GM12875 (cell line): Measurements from ENCODE around the gene RACGAP1.

ENCODE experiments used
- H3K4me3 ChIP-seq: one replicate; pipeline ENCODE4 v1.5.1; 2011; ENCODE audit warnings: low read depth, low read length, control low read depth
- TF ChIP-seq, protein P1 (sequence below): IDR thresholded peaks from 2 replicates; pipeline ENCODE4 v1.5.1; 2011; ENCODE audit warnings: low read depth, mild to moderate bottlenecking, control low read depth, inconsistent platforms, low read length, moderate library complexity, borderline replicate concordance; ENCODE audit not compliant: insufficient read depth

RACGAP1 gene

DNA sequence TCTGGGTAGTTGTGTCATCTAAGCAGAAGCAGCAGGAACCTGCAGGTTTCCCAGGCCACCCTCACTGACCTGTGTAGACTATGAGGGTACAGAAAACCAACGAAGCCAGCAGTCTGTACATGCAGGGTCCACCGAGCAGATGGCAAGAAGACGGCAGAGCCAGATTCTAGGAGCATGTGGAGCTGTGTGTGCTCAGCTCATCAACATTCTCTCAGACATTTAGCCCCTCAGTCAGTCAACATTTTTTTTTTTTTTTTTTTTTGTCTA is 24.8 kb upstream of the RACGAP1 start:
- TF ChIP-seq, protein P1, sequence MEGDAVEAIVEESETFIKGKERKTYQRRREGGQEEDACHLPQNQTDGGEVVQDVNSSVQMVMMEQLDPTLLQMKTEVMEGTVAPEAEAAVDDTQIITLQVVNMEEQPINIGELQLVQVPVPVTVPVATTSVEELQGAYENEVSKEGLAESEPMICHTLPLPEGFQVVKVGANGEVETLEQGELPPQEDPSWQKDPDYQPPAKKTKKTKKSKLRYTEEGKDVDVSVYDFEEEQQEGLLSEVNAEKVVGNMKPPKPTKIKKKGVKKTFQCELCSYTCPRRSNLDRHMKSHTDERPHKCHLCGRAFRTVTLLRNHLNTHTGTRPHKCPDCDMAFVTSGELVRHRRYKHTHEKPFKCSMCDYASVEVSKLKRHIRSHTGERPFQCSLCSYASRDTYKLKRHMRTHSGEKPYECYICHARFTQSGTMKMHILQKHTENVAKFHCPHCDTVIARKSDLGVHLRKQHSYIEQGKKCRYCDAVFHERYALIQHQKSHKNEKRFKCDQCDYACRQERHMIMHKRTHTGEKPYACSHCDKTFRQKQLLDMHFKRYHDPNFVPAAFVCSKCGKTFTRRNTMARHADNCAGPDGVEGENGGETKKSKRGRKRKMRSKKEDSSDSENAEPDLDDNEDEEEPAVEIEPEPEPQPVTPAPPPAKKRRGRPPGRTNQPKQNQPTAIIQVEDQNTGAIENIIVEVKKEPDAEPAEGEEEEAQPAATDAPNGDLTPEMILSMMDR, result no peak
- H3K4me3 ChIP-seq, result no peak overlapping the region

DNA sequence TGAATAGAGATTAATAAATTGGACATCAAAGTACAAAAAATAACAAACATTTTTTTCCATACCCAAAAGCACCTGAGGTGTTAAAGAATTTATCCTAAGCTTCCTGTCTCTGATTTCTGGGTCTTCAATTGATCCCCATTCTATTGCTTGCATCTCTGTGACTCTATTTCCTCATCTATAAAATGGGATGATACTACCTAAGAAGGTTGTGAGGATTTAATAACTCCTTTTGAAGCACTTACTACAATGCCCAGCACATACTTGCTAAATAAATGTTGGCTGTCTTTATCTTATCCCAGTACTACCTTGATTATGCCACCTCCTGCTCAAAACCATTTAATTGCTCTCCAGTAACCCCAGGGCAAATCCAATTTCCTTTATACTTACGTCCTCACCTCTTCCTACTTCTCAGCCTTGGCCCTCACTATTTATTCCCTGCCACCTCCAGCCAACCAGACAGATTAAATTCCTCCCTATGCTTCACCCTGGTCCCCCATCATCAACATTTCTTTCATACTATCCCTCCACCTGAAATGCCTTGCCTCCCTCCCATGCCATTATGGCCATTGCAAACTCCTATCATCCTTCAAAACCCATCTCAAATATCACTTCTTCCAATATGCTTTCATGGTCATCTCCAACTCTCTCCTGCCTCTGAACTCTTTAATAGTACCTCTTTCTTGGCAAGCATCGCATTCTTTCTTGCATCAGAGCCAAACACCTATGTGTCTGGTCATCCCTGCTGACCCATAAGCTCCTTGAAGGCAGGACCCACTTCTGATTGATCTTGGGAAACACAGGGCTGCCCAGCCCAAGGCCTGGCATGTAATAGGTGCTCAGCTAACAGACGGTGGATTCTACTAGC is 24.2 kb upstream of the RACGAP1 start:
- no peak overlapping the region for H3K4me3 ChIP-seq
- TF ChIP-seq, protein P1, result no peak

DNA sequence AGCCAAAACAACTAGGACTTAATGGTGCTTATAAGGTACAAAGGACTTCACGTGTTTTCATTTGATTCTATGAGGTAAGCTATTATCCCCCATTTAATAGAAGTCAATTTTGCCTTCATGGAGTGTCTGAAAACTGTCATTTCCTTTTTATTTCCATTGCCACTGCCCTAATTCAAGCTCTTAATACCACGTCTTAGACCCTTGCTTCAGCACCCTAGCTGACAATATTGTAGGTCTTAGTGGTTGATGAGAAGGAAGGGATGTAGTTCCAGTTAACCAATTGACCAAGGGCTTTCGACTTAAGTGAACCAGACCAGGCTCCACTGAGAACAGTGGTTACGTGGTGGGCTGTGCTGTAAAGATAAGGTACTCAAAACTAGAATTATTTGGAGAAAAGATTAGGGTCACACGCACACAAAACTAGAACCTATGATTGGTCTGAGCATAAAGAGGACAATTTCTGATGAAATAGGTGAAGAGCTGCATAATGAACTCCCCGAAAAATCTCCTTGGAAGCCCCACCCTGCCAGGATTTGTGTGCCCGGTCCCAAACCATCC is 22.5 kb upstream of the RACGAP1 start:
- TF ChIP-seq, protein P1, result no peak
- no peak overlapping the region for H3K4me3 ChIP-seq

DNA sequence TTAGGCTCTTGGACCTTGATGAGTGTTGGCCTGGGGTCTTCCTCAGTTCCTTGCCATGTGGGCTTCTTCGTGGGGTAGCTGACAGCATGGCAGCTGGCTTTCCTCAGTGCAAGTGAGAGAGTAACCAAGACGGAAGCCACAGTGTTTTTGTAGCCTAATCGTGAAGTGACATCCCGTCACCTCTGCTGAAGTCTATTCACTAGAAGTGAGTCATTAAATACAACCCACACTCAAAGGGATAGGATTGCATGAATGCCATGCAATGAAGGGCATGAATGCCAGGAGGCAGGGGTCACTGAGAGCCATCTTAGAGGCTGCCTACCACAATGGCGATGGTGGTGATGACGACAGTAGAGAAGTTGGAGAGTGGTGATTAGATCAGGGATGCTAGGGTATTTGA is 18.6 kb upstream of the RACGAP1 start:
- TF ChIP-seq, protein P1, result no peak
- H3K4me3 ChIP-seq, result no peak overlapping the region

DNA sequence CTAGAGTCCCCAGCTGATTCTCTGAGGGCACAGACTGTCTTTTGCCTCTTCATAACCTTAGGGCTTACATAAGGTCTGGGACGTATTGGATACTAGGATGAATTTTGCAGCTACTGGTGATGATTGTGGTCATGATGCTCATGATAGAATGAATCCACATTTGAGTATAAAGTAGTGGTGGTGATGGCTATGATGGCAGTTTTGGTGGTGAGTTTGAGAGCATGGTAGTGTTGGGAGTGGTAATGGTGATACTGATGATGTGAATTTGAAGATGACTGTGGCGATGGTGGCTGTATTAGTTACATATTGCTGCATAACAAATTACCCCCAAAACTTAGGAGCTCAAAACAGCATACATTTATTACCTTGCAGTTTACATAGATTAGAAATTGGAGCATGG is 18.0 kb upstream of the RACGAP1 start:
- TF ChIP-seq, protein P1, result no peak
- H3K4me3 ChIP-seq, result no peak overlapping the region

DNA sequence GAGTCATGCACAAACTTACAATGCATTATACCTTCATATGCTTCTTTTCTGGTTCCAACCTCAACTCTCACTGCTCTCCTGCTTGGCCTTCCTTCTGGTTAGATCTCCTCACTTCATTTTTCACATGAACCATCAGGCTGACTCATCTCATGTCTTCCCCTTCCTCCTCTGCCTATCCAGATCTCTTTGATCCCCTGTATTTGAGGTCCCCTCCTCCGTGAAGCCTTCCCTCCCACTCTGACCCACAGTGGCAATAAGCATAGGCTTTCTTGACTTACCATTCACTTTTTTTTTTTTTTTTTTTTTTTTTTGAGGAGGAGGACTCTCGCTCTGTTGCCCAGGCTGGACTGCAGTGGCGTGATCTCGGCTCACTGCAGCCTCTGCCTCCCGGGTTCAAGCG is 17.4 kb upstream of the RACGAP1 start:
- TF ChIP-seq, protein P1, result no peak
- no peak overlapping the region for H3K4me3 ChIP-seq

DNA sequence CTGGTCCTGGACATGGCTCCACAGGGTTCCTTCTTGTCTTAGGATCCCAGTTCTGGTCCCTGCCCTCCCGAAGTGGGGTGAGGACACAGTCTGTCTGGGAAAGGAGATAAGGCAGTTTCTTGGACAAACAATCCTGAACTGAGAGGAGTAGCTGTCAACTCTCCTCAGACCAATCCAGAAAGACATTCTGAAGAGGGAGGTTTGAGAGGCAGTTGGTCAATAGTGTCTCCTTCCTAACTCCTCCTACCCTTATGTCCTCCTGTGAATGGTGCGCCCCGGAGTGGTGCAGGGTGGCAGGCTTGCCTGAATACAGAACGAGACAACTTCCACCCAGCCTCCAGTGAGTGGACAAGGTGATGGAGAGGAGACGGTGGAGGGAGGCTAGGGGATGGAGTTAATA is 16.7 kb upstream of the RACGAP1 start:
- TF ChIP-seq, protein P1, result no peak

More for the DNA sequence above, 16.7 kb upstream of the RACGAP1 start:
- no peak overlapping the region for H3K4me3 ChIP-seq
